ENCODE data around the gene ORC6. TPM values are rescaled to one million over a fixed set of nuclear protein-coding genes. Genes with fewer than 3 reads are reported as not detected.

Gene ORC6
- total RNA-seq, 2 donors from 2014 or later = 4.9 TPM; not detected in 1

GRCh38 chr16:46714797-46715591, 25.5 kb downstream of the ORC6 start:
- H3K4me3 ChIP-seq = no peak overlapping the region
- no peaks in the 10 kb centered on the region for H3K4me1 ChIP-seq
- ATAC-seq (no peak), DNase-seq (no peak)
- H3K27ac ChIP-seq = no peak overlapping the region
- H3K36me3 ChIP-seq (replicated peaks in 1 of 2; ENCODE audit: insufficient read depth in 1 of 2, low read depth in 2 of 2) = no peaks in the 10 kb centered on the region
- intact Hi-C loops (cut with DNase I) = no loop called here
- no peaks in the 10 kb centered on the region for H3K27me3 ChIP-seq
- TF ChIP-seq POLR2A (IDR thresholded peaks at IDR 0.05) (no peak), CTCF (IDR thresholded peaks at IDR 0.05) (no peak)
- WGBS, 2 donors = 80 to 82% methylated on average over 7 of the region's 7 CpGs
- no peaks in the 10 kb centered on the region for H3K9me3 ChIP-seq

GRCh38 chr16:46715769-46716305, 26.4 kb downstream of the ORC6 start:
- Histone ChIP-seq H3K9me3 (no peaks in the 10 kb centered on the region), H3K27me3 (no peaks in the 10 kb centered on the region), H3K4me3 (no peak overlapping the region), H3K4me1 (no peaks in the 10 kb centered on the region), H3K36me3 (replicated peaks in 1 of 2; ENCODE audit: insufficient read depth in 1 of 2, low read depth in 2 of 2) (no peaks in the 10 kb centered on the region), H3K27ac (no peak overlapping the region)
- TF ChIP-seq POLR2A (IDR thresholded peaks at IDR 0.05) (no peak), CTCF (IDR thresholded peaks at IDR 0.05) (no peak)
- ATAC-seq = no peak
- intact Hi-C loops (cut with DNase I) = no loop called here
- WGBS, 2 donors = 65 to 81% methylated on average over 5 to 6 of the region's 6 CpGs
- no peak for DNase-seq

- Histone ChIP-seq H3K9me3 (no peaks in the 10 kb centered on the region), H3K27ac (no peak overlapping the region), H3K27me3 (no peaks in the 10 kb centered on the region), H3K36me3 (replicated peaks in 1 of 2; ENCODE audit: insufficient read depth in 1 of 2, low read depth in 2 of 2) (no peaks in the 10 kb centered on the region), H3K4me1 (no peaks in the 10 kb centered on the region), H3K4me3 (no peak overlapping the region)
- intact Hi-C loops (cut with DNase I) = no loop called here
- no peak for TF ChIP-seq CTCF (IDR thresholded peaks at IDR 0.05)
- WGBS, 2 donors = 58 to 64% methylated on average over 2 of the region's 2 CpGs
- ATAC-seq = no peak
- DNase-seq = no peak
Measured at GRCh38 chr16:46717692-46718091, 28.2 kb downstream of the ORC6 start.

GRCh38 chr16:46718214-46718613, 28.8 kb downstream of the ORC6 start:
- H3K27me3 ChIP-seq = no peaks in the 10 kb centered on the region
- no peak overlapping the region for H3K4me3 ChIP-seq
- H3K36me3 ChIP-seq (replicated peaks in 1 of 2; ENCODE audit: insufficient read depth in 1 of 2, low read depth in 2 of 2) = no peaks in the 10 kb centered on the region
- H3K4me1 ChIP-seq = no peaks in the 10 kb centered on the region
- ATAC-seq (no peak), DNase-seq (no peak)
- WGBS, 2 donors = 75 to 83% methylated on average over 8 of the region's 8 CpGs
- no peaks in the 10 kb centered on the region for H3K9me3 ChIP-seq
- intact Hi-C loops (cut with DNase I) = no loop called here
- no peak overlapping the region for H3K27ac ChIP-seq
- TF ChIP-seq POLR2A (IDR thresholded peaks at IDR 0.05) (no peak), CTCF (IDR thresholded peaks at IDR 0.05) (no peak)

- TF ChIP-seq POLR2A (IDR thresholded peaks at IDR 0.05) (no peak), CTCF (IDR thresholded peaks at IDR 0.05) (no peak)
- H3K36me3 ChIP-seq (replicated peaks in 1 of 2; ENCODE audit: insufficient read depth in 1 of 2, low read depth in 2 of 2) = no peaks in the 10 kb centered on the region
- H3K4me1 ChIP-seq = no peaks in the 10 kb centered on the region
- H3K27me3 ChIP-seq = no peaks in the 10 kb centered on the region
- intact Hi-C loops (cut with DNase I) = no loop called here
- no peak overlapping the region for H3K27ac ChIP-seq
- DNase-seq = no peak
- 89 to 94% methylated on average over 6 of the region's 6 CpGs for WGBS, 2 donors
- ATAC-seq = no peak
- no peak overlapping the region for H3K4me3 ChIP-seq
- H3K9me3 ChIP-seq = no peaks in the 10 kb centered on the region
Measured at GRCh38 chr16:46719528-46719927, 30.1 kb downstream of the ORC6 start.

Data from body of pancreas (tissue), 4 donors.